Renal cortical epithelial cell (primary cell): ENCODE results near the gene GATA3. TPM values are rescaled to one million over a fixed set of nuclear protein-coding genes. Genes with fewer than 3 reads are reported as not detected.

Experiments used
- DNase-seq: peaks from one replicate; pipeline ENCODE4 v3.0.0-alpha.2; 2011; ENCODE audit warnings: low read depth
- total RNA-seq: library from RNA; depleted of rRNA; stranded (reverse); fragments of >200 nt; gene quantifications from 2 replicates; pipeline ENCODE4 v1.2.3, GENCODE V29; 2014

Gene GATA3
- total RNA-seq, 1 donor from 2014 or later = 3.9 TPM

GRCh38 chr10:8051109-8051821 is 3.2 kb upstream of the GATA3 start:
- DNase-seq = no peak

GRCh38 chr10:8051851-8052257 is 2.6 kb upstream of the GATA3 start:
- no peak for DNase-seq

- no peak for DNase-seq
Measured at GRCh38 chr10:8052341-8052955, 2.0 kb upstream of the GATA3 start.

- DNase-seq = no peak
Measured at GRCh38 chr10:8052956-8053445, 1.5 kb upstream of the GATA3 start.

GRCh38 chr10:8053446-8054243 is 843 bp upstream of the GATA3 start:
- DNase-seq = peak; percentile 18

- DNase-seq = no peak
Measured at GRCh38 chr10:8054244-8054493, 319 bp upstream of the GATA3 start.

- DNase-seq = no peak
Measured at GRCh38 chr10:8055420-8056349, 1.2 kb downstream of the GATA3 start.

- DNase-seq = no peak
Measured at GRCh38 chr10:8056378-8056777, 1.9 kb downstream of the GATA3 start.

GRCh38 chr10:8056871-8057331 is 2.4 kb downstream of the GATA3 start:
- DNase-seq = no peak

- DNase-seq = no peak
Measured at GRCh38 chr10:8057636-8058273, 3.3 kb downstream of the GATA3 start.

GRCh38 chr10:8058274-8059111 is 4.0 kb downstream of the GATA3 start:
- no peak for DNase-seq

- DNase-seq = no peak
Measured at GRCh38 chr10:8059191-8059936, 4.9 kb downstream of the GATA3 start.

GRCh38 chr10:8060010-8060703 is 5.7 kb downstream of the GATA3 start:
- peak; percentile 15 for DNase-seq

- no peak for DNase-seq
Measured at GRCh38 chr10:8060704-8061121, 6.2 kb downstream of the GATA3 start.

GRCh38 chr10:8061274-8062211 is 7.1 kb downstream of the GATA3 start:
- DNase-seq = no peak

- DNase-seq = no peak
Measured at GRCh38 chr10:8063128-8063908, 8.8 kb downstream of the GATA3 start.

- no peak for DNase-seq
Measured at GRCh38 chr10:8063935-8064334, 9.4 kb downstream of the GATA3 start.
